HepG2 (cell line): ENCODE measurements around the gene CYBC1. TPM values are rescaled to one million over a fixed set of nuclear protein-coding genes. Genes with fewer than 3 reads are reported as not detected.
A peak's percentile ranks its signal among the peaks of the same experiment; 100 is the strongest.

Experiments
- AGO1 ChIP-seq: fragments of 200-400 bp; formaldehyde crosslinking; IDR thresholded peaks from 2 replicates; pipeline ENCODE4 v1.6.1; 2017; ENCODE audit warnings: mild to moderate bottlenecking, low read depth, low read length, moderate library complexity; ENCODE audit not compliant: poor library complexity, severe bottlenecking
- FOXK2 ChIP-seq: fragments of 450-650 bp; IDR thresholded peaks from 2 replicates; pipeline ENCODE4 v1.6.1; 2016
- HCFC1 ChIP-seq: fragments of 150-350 bp; IDR thresholded peaks from 2 replicates; pipeline ENCODE4 v1.6.1; 2014; ENCODE audit warnings: low read depth, low read length
- HIC2 ChIP-seq: sonication (generic); formaldehyde crosslinking; IDR thresholded peaks from 2 replicates; pipeline ENCODE4 v1.9.0; 2022; ENCODE audit warnings: low read depth, missing genetic modification reagents
- HOXA7 ChIP-seq: sonication (generic); formaldehyde crosslinking; IDR thresholded peaks from 2 replicates; pipeline ENCODE4 v1.8.1; 2022; ENCODE audit warnings: mild to moderate bottlenecking, missing genetic modification reagents, moderate library complexity
- KDM6A ChIP-seq: IDR thresholded peaks from 2 replicates; pipeline ENCODE4 v1.6.1; 2016; ENCODE audit warnings: low read depth
- MAFK ChIP-seq, 2 experiments: IDR thresholded peaks in 1 of 2; conservative IDR thresholded peaks in 1 of 2; 2 replicates each; pipeline ENCODE4 v1.6.1; 2011; ENCODE audit warnings: improper control_type of control experiment in 2 of 2, low read length in 2 of 2
- MIXL1 ChIP-seq: IDR thresholded peaks from 2 replicates; pipeline ENCODE4 v1.6.1; 2016
- PREB ChIP-seq: sonication (generic); formaldehyde crosslinking; IDR thresholded peaks from 2 replicates; pipeline ENCODE4 v1.4.0; 2020; ENCODE audit warnings: missing genetic modification reagents
- PRPF4 ChIP-seq: fragments of 200-400 bp; formaldehyde crosslinking; IDR thresholded peaks from 2 replicates; pipeline ENCODE4 v1.6.1; 2016; ENCODE audit warnings: low read length, low read depth; ENCODE audit not compliant: poor library complexity, severe bottlenecking
- RAD21 ChIP-seq: fragments of 450-650 bp; formaldehyde crosslinking; IDR thresholded peaks from 2 replicates; pipeline ENCODE4 v1.5.0; 2020; ENCODE audit warnings: mild to moderate bottlenecking
- REXO4 ChIP-seq: sonication (generic); formaldehyde crosslinking; IDR thresholded peaks from 2 replicates; pipeline ENCODE4 v1.8.0; 2022; ENCODE audit warnings: missing genetic modification reagents, mild to moderate bottlenecking, borderline replicate concordance
- SAP130 ChIP-seq: IDR thresholded peaks from 2 replicates; pipeline ENCODE4 v1.6.1; 2016; ENCODE audit warnings: low read depth
- STAG1 ChIP-seq: sonication (generic); formaldehyde crosslinking; IDR thresholded peaks from 2 replicates; pipeline ENCODE4 v1.4.0; 2020; ENCODE audit warnings: missing genetic modification reagents
- TAF15 ChIP-seq: fragments of 200-400 bp; formaldehyde crosslinking; IDR thresholded peaks from one replicate; pipeline ENCODE4 v1.6.1; 2018; ENCODE audit warnings: mild to moderate bottlenecking, low read depth, low read length; ENCODE audit not compliant: poor library complexity, severe bottlenecking
- ZFP36L1 ChIP-seq: sonication (generic); formaldehyde crosslinking; IDR thresholded peaks from 2 replicates; pipeline ENCODE4 v1.8.0; 2022; ENCODE audit warnings: mild to moderate bottlenecking, missing genetic modification reagents, moderate library complexity
- ZFP62 ChIP-seq: sonication (generic); formaldehyde crosslinking; IDR thresholded peaks from 2 replicates; pipeline ENCODE4 v1.4.0; 2020; ENCODE audit warnings: missing genetic modification reagents
- ZNF33A ChIP-seq: sonication (generic); formaldehyde crosslinking; IDR thresholded peaks from 2 replicates; pipeline ENCODE4 v1.5.1; 2020; ENCODE audit warnings: missing genetic modification reagents, mild to moderate bottlenecking, moderate library complexity, borderline replicate concordance
- ZNF670 ChIP-seq: sonication (generic); formaldehyde crosslinking; IDR thresholded peaks from 2 replicates; pipeline ENCODE4 v1.8.0; 2022; ENCODE audit warnings: mild to moderate bottlenecking, missing genetic modification reagents, borderline replicate concordance
- ZNF772 ChIP-seq: sonication (generic); formaldehyde crosslinking; IDR thresholded peaks from 2 replicates; pipeline ENCODE4 v1.5.0; 2020; ENCODE audit warnings: mild to moderate bottlenecking, missing genetic modification reagents
- polyA plus RNA-seq, 8 experiments: library from polyadenylated mRNA; depleted of rRNA in 3 of 8; stranded (reverse) in 7 of 8; unstranded in 1 of 8; fragments of >200 nt; fragmentation: Illumina TruSeq in 4 of 8; extraction: Trizol in 4 of 8; gene quantifications; 2 replicates each; pipeline versions ENCODE4 v1.2.1 to v1.2.3, GENCODE V29; 2011 to 2016; ENCODE audit warnings: low read depth in 4 of 8, missing spikeins in 1 of 8, mixed read lengths in 1 of 8; ENCODE audit not compliant: insufficient read depth in 1 of 8
- total RNA-seq, 5 experiments: library from RNA; depleted of rRNA; stranded (reverse); fragments of >200 nt; fragmentation: Illumina TruSeq; extraction: Trizol; gene quantifications; 2 replicates each; pipeline ENCODE4 v1.2.3, GENCODE V29; 2016; ENCODE audit warnings: low read depth in 1 of 5
- TF ChIP-seq, protein P1 (sequence below): sonication (generic); formaldehyde crosslinking; IDR thresholded peaks from 2 replicates; pipeline ENCODE4 v1.4.0; 2020; ENCODE audit warnings: mild to moderate bottlenecking, missing genetic modification reagents
- TF ChIP-seq, protein P2 (sequence below): fragments of 450-650 bp; IDR thresholded peaks from 2 replicates; pipeline ENCODE4 v1.6.1; 2017; ENCODE audit warnings: mild to moderate bottlenecking

The CYBC1 gene
- total and polyA plus RNA-seq, 2 of the 13 experiments (the other 11 are each of a cell fraction or from before 2014, with no cell fraction given): 43.4 to 44.1 TPM

DNA sequence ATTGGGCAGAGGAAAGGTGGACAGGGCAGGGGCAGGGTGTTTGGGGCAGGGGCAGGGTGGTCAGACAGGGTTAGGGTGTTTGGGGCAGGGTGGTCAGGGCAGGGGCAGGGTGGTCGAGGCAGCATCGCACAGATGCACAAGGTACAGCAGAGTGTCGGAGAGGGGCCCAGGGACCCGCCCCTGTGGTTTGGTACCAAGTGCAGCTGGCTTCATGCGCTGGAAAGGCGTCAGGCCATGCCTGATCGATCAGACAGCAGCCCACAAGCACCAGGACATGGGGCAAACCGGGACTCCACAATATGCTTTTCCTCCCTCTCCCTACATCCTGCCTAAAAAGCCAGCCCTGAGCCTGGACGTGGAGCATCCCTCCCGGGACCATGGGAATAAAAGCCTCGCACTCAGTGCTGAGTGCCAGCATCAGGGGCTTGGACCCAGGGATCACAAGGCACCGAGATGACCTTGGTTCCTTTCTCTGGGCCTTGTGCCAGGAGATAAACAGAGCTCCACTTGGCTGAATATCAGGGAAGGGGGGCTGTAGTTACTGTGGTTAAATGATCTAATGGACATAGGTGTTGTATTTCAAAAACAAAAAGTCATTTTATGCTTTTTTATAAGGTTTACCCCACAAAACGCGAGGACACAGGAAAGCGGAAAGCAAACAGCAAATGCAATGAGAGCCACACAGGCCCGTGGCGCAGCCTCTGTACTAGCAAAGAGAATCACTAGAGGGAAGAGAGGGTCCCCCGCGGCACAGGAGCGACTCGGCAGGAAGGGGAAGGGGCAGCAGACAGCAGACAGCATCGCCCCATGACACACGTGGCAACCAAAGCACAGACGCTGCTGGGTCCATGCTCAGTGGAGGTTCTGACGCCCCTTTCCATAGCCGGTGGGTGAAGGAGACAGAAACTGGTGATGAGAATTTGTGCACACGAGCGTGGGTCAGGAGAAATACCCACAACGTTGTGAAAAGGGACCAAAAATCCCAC lies 37.7 kb downstream of the CYBC1 start (continued):
- TF ChIP-seq RAD21 (CRISPR knock-in tag) (no peak), ZFP36L1 (CRISPR knock-in tag) (no peak), PRPF4 (no peak), HOXA7 (no peak), HIC2 (peak; percentile 62; the same call in 1 of the 2 replicates), PREB (CRISPR knock-in tag) (no peak), SAP130 (CRISPR knock-in tag) (peak; percentile 74), ZNF33A (no peak), TAF15 (no peak), FOXK2 (no peak), AGO1 (no peak), ZFP62 (CRISPR knock-in tag) (no peak), ZNF772 (CRISPR knock-in tag) (0 out of 2 replicates have a peak, but pooled peaks have one; percentile 59), REXO4 (CRISPR knock-in tag) (no peak), STAG1 (CRISPR knock-in tag) (no peak; the same call in 1 of the 2 replicates), HCFC1 (no peak), MAFK (conservative IDR thresholded peaks at IDR 0.05 in 1 of 2, IDR thresholded peaks at IDR 0.05 in 1 of 2; ENCODE audit: low read length in 2 of 2) (no peak), KDM6A (CRISPR knock-in tag) (no peak), ZNF670 (CRISPR knock-in tag) (no peak), MIXL1 (CRISPR knock-in tag) (no peak)
- TF ChIP-seq, protein P1, sequence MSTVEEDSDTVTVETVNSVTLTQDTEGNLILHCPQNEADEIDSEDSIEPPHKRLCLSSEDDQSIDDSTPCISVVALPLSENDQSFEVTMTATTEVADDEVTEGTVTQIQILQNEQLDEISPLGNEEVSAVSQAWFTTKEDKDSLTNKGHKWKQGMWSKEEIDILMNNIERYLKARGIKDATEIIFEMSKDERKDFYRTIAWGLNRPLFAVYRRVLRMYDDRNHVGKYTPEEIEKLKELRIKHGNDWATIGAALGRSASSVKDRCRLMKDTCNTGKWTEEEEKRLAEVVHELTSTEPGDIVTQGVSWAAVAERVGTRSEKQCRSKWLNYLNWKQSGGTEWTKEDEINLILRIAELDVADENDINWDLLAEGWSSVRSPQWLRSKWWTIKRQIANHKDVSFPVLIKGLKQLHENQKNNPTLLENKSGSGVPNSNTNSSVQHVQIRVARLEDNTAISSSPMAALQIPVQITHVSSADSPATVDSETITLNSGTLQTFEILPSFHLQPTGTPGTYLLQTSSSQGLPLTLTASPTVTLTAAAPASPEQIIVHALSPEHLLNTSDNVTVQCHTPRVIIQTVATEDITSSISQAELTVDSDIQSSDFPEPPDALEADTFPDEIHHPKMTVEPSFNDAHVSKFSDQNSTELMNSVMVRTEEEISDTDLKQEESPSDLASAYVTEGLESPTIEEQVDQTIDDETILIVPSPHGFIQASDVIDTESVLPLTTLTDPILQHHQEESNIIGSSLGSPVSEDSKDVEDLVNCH: no peak
- TF ChIP-seq, protein P2, sequence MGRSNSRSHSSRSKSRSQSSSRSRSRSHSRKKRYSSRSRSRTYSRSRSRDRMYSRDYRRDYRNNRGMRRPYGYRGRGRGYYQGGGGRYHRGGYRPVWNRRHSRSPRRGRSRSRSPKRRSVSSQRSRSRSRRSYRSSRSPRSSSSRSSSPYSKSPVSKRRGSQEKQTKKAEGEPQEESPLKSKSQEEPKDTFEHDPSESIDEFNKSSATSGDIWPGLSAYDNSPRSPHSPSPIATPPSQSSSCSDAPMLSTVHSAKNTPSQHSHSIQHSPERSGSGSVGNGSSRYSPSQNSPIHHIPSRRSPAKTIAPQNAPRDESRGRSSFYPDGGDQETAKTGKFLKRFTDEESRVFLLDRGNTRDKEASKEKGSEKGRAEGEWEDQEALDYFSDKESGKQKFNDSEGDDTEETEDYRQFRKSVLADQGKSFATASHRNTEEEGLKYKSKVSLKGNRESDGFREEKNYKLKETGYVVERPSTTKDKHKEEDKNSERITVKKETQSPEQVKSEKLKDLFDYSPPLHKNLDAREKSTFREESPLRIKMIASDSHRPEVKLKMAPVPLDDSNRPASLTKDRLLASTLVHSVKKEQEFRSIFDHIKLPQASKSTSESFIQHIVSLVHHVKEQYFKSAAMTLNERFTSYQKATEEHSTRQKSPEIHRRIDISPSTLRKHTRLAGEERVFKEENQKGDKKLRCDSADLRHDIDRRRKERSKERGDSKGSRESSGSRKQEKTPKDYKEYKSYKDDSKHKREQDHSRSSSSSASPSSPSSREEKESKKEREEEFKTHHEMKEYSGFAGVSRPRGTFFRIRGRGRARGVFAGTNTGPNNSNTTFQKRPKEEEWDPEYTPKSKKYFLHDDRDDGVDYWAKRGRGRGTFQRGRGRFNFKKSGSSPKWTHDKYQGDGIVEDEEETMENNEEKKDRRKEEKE: no peak
